GM12878 (cell line): ENCODE measurements around the gene PRKCD. TPM values are rescaled to one million over a fixed set of nuclear protein-coding genes. Genes with fewer than 3 reads are reported as not detected.
A peak's percentile ranks its signal among the peaks of the same experiment; 100 is the strongest.

Experiments used
- BHLHE40 ChIP-seq, 2 experiments: fragments of 450-650 bp in 1 of 2; IDR thresholded peaks; 2 replicates each; pipeline ENCODE4 v1.6.1; 2011 to 2017; ENCODE audit warnings: low read depth in 2 of 2, borderline replicate concordance in 1 of 2, improper control_type of control experiment in 1 of 2, low read length in 1 of 2, mild to moderate bottlenecking in 1 of 2
- BMI1 ChIP-seq: fragments of 450-650 bp; IDR thresholded peaks from 2 replicates; pipeline ENCODE4 v1.6.1; 2016; ENCODE audit warnings: mild to moderate bottlenecking, moderate library complexity, borderline replicate concordance
- CTCF ChIP-seq, 3 experiments: IDR thresholded peaks in 2 of 3; conservative IDR thresholded peaks in 1 of 3; 2 replicates each; pipeline ENCODE4 v1.5.1; 2011; ENCODE audit warnings: low read depth in 3 of 3, low read length in 3 of 3, mild to moderate bottlenecking in 3 of 3, control low read depth in 2 of 3, moderate library complexity in 2 of 3, inconsistent platforms in 1 of 3, mixed read lengths in 1 of 3; ENCODE audit not compliant: control insufficient read depth in 2 of 3, insufficient read depth in 1 of 3; ENCODE audit errors: extremely low read depth in 1 of 3
- E4F1 ChIP-seq: fragments of 450-650 bp; IDR thresholded peaks from 2 replicates; pipeline ENCODE4 v1.6.1; 2018; ENCODE audit warnings: borderline replicate concordance, mild to moderate bottlenecking; ENCODE audit not compliant: partially characterized antibody
- EED ChIP-seq: sonication (generic); IDR thresholded peaks from 2 replicates; pipeline ENCODE4 v1.6.1; 2016; ENCODE audit warnings: antibody characterized with exemption, low read depth
- GABPA ChIP-seq: IDR thresholded peaks from 2 replicates; pipeline ENCODE4 v1.6.1; 2014; ENCODE audit warnings: antibody characterized with exemption, low read depth, mild to moderate bottlenecking, inconsistent platforms
- HDAC2 ChIP-seq: fragments of 200-600 bp; sonication (generic); IDR thresholded peaks from 2 replicates; pipeline ENCODE4 v1.6.1; 2017
- IKZF2 ChIP-seq, 2 experiments: fragments of 450-650 bp; IDR thresholded peaks; 2 replicates each; pipeline ENCODE4 v1.6.1; 2017; ENCODE audit warnings: mild to moderate bottlenecking in 2 of 2, moderate library complexity in 2 of 2
- LARP7 ChIP-seq: fragments of 450-650 bp; IDR thresholded peaks from 2 replicates; pipeline ENCODE4 v1.6.1; 2017; ENCODE audit warnings: mild to moderate bottlenecking
- MLLT1 ChIP-seq: fragments of 450-650 bp; IDR thresholded peaks from 2 replicates; pipeline ENCODE4 v1.6.1; 2016; ENCODE audit warnings: mild to moderate bottlenecking
- NBN ChIP-seq: fragments of 450-650 bp; IDR thresholded peaks from 2 replicates; pipeline ENCODE4 v1.6.1; 2016
- NFYA ChIP-seq: IDR thresholded peaks from 2 replicates; pipeline ENCODE4 v1.6.1; 2011; ENCODE audit warnings: low read depth, mild to moderate bottlenecking, low read length, improper control_type of control experiment, borderline replicate concordance
- NR2C1 ChIP-seq: fragments of 450-650 bp; IDR thresholded peaks from 2 replicates; pipeline ENCODE4 v1.6.1; 2017; ENCODE audit warnings: antibody characterized with exemption, mild to moderate bottlenecking, moderate library complexity
- NR2F1 ChIP-seq: fragments of 450-650 bp; conservative IDR thresholded peaks from 2 replicates; pipeline ENCODE4 v1.6.1; 2017; ENCODE audit warnings: mild to moderate bottlenecking
- PBX3 ChIP-seq: IDR thresholded peaks from 2 replicates; pipeline ENCODE4 v1.6.1; 2011; ENCODE audit warnings: mild to moderate bottlenecking, low read depth, low read length, moderate library complexity; ENCODE audit not compliant: insufficient replicate concordance
- RAD51 ChIP-seq: fragments of 450-650 bp; IDR thresholded peaks from 2 replicates; pipeline ENCODE4 v1.6.1; 2016; ENCODE audit warnings: moderate library complexity, mild to moderate bottlenecking, inconsistent platforms
- RELA ChIP-seq: fragments of 450-650 bp; IDR thresholded peaks from 2 replicates; pipeline ENCODE4 v1.8.0; 2014; ENCODE audit warnings: borderline replicate concordance; ENCODE audit not compliant: partially characterized antibody
- RUNX3 ChIP-seq: IDR thresholded peaks from 2 replicates; pipeline ENCODE4 v1.6.1; 2012; ENCODE audit warnings: low read length, inconsistent platforms
- SIX5 ChIP-seq: IDR thresholded peaks from 2 replicates; pipeline ENCODE4 v1.6.1; 2011; ENCODE audit warnings: mild to moderate bottlenecking, low read depth, low read length, moderate library complexity; ENCODE audit not compliant: severe bottlenecking
- SMC3 ChIP-seq: IDR thresholded peaks from 2 replicates; pipeline ENCODE4 v1.6.1; 2011; ENCODE audit warnings: low read length, improper control_type of control experiment, borderline replicate concordance
- SP1 ChIP-seq: IDR thresholded peaks from one replicate; pipeline ENCODE4 v1.6.1; 2011; ENCODE audit warnings: low read depth, low read length
- TAF1 ChIP-seq: IDR thresholded peaks from 2 replicates; pipeline ENCODE4 v1.6.1; 2011; ENCODE audit warnings: mild to moderate bottlenecking, low read depth, low read length, borderline replicate concordance
- TCF12 ChIP-seq: IDR thresholded peaks from 2 replicates; pipeline ENCODE4 v1.6.1; 2011; ENCODE audit warnings: low read depth, mild to moderate bottlenecking, low read length
- ZNF207 ChIP-seq: fragments of 450-650 bp; IDR thresholded peaks from 2 replicates; pipeline ENCODE4 v1.6.1; 2014; ENCODE audit warnings: antibody characterized with exemption, mild to moderate bottlenecking, borderline replicate concordance
- ZZZ3 ChIP-seq: IDR thresholded peaks from 2 replicates; pipeline ENCODE4 v1.6.1; 2011; ENCODE audit warnings: low read depth; ENCODE audit not compliant: control insufficient read depth, insufficient read length
- polyA plus RNA-seq, 11 experiments: library from polyadenylated mRNA; depleted of rRNA in 4 of 11; unstranded in 6 of 11; stranded (reverse) in 5 of 11; fragments of >200 nt; fragmentation: Nextera tagmentation in 4 of 11; fragmentation: Illumina TruSeq in 1 of 11; extraction: Ambion mirVana in 4 of 11; extraction: Trizol in 1 of 11; gene quantifications; 1 replicate in 1 of 11; 2 replicates in 10 of 11; pipeline versions ENCODE4 v1.2.1 to v1.2.3, GENCODE V29; 2011 to 2016; ENCODE audit warnings: inconsistent platforms in 2 of 11, missing spikeins in 2 of 11, low read depth in 1 of 11
- total RNA-seq, 4 experiments: library from RNA; depleted of rRNA in 3 of 4; stranded (reverse); fragments of >200 nt in 3 of 4; fragmentation: Illumina TruSeq in 1 of 4; extraction: Trizol in 1 of 4; gene quantifications; 2 replicates each; pipeline versions ENCODE4 v1.2.1 to v1.2.3, GENCODE V29; 2013 to 2021

PRKCD gene
- total and polyA plus RNA-seq, 10 of the 15 experiments (the other 5 are each of a cell fraction or from before 2014, with no cell fraction given), result 10.0 to 114 (median 42.4) TPM

GRCh38 chr3:53160660-53161449, at the start of gene PRKCD (continued):
- no peak for TF ChIP-seq SMC3
- peak; percentile 41 for TF ChIP-seq RELA
- 0 out of 2 replicates have a peak, but pooled peaks have one; percentile 55 for TF ChIP-seq TAF1
- no peak for TF ChIP-seq E4F1
- peak; percentile 85 for TF ChIP-seq LARP7
- no peak for TF ChIP-seq EED
- TF ChIP-seq SP1, result peak; percentile 11
- TF ChIP-seq TCF12, result peak; percentile 68; the same call in 1 of the 2 replicates
- TF ChIP-seq GABPA, result no peak
- peak; percentile 47 for TF ChIP-seq NR2F1
- TF ChIP-seq ZNF207, result no peak
- TF ChIP-seq HDAC2, result no peak
- no peak for TF ChIP-seq ZZZ3
- TF ChIP-seq IKZF2 (IDR thresholded peaks at IDR 0.05), result peak; percentile 63
- TF ChIP-seq PBX3, result no peak
- no peak for TF ChIP-seq BMI1
- TF ChIP-seq MLLT1, result no peak
- TF ChIP-seq RUNX3, result peak; percentile 46; the same call in 1 of the 2 replicates
- TF ChIP-seq RAD51, result no peak
- 0 out of 2 replicates have a peak, but pooled peaks have one; percentile 28 for TF ChIP-seq NBN
- no peak for TF ChIP-seq NR2C1
- TF ChIP-seq NFYA, result no peak
- TF ChIP-seq CTCF (IDR thresholded peaks at IDR 0.05 in 2 of 3, conservative IDR thresholded peaks at IDR 0.05 in 1 of 3; ENCODE audit: control insufficient read depth in 2 of 3, extremely low read depth in 1 of 3, insufficient read depth in 1 of 3, low read depth in 3 of 3, low read length in 3 of 3), result peak; percentile 30 to 65 (median 49)
- TF ChIP-seq BHLHE40 (IDR thresholded peaks at IDR 0.05; ENCODE audit: borderline replicate concordance in 1 of 2, low read depth in 2 of 2, low read length in 1 of 2), result peak in 1 of 2 experiments; percentile 33; a peak in 1 of 4 replicates
- no peak for TF ChIP-seq SIX5
